ENCODE data around the gene KLHL3. TPM values are rescaled to one million over a fixed set of nuclear protein-coding genes. Genes with fewer than 3 reads are reported as not detected.

Gene KLHL3
- polyA plus RNA-seq, 1 experiment = 1.1 TPM

GRCh38 chr5:137584262-137584661, 151.6 kb downstream of the KLHL3 start:
- ChIA-PET CTCF (interaction anchor here (1.3 kb wide), 1 partner anchor 9 kb away, joined by 4 read pairs; no protein-coding TSS in a partner anchor), POLR2A (no interaction called here)
- no peak for DNase-seq (ENCODE audit: low read depth)
- TF ChIP-seq, protein P1, sequence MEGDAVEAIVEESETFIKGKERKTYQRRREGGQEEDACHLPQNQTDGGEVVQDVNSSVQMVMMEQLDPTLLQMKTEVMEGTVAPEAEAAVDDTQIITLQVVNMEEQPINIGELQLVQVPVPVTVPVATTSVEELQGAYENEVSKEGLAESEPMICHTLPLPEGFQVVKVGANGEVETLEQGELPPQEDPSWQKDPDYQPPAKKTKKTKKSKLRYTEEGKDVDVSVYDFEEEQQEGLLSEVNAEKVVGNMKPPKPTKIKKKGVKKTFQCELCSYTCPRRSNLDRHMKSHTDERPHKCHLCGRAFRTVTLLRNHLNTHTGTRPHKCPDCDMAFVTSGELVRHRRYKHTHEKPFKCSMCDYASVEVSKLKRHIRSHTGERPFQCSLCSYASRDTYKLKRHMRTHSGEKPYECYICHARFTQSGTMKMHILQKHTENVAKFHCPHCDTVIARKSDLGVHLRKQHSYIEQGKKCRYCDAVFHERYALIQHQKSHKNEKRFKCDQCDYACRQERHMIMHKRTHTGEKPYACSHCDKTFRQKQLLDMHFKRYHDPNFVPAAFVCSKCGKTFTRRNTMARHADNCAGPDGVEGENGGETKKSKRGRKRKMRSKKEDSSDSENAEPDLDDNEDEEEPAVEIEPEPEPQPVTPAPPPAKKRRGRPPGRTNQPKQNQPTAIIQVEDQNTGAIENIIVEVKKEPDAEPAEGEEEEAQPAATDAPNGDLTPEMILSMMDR (IDR thresholded peaks at IDR 0.05; ENCODE audit: insufficient read depth, low read depth, low read length) = no peak
- Histone ChIP-seq H3K4me3 (ENCODE audit: low read depth, low read length) (no peak overlapping the region), H3K27me3 (ENCODE audit: control insufficient read depth, insufficient read depth, low read length) (peaks cover 8% of the 10 kb centered on the region), H3K36me3 (ENCODE audit: control insufficient read depth, insufficient read depth, low read length) (no peaks in the 10 kb centered on the region)

DNA sequence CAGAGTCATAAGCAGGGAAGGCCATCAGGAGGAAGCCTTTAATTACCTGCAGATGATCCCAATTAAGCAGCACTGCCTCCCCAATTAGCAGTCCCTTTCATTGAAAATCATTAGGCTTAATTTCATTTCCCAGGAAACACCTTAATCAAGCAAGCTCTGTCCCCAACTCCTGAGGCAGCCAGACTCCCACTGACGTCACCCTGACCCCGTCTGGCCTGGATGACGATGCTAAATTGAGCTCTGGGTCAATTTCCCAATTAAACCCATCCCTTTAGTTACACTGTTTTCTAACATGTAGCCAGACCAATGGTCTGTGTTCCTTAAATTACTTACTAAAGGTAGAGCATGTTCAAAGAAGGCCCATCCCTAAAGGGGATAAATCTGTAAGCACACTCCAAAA, 152.8 kb downstream of the KLHL3 start:
- no peaks in the 10 kb centered on the region for H3K36me3 ChIP-seq (ENCODE audit: control insufficient read depth, insufficient read depth, low read length)
- no peak for DNase-seq (ENCODE audit: low read depth)

GRCh38 chr5:137582218-137582617, 153.7 kb downstream of the KLHL3 start:
- TF ChIP-seq, protein P1 (IDR thresholded peaks at IDR 0.05; ENCODE audit: insufficient read depth, low read depth, low read length) = no peak
- no peak for DNase-seq (ENCODE audit: low read depth)
- POLR2A ChIA-PET = no interaction called here
- Histone ChIP-seq H3K4me3 (ENCODE audit: low read depth, low read length) (no peak overlapping the region), H3K36me3 (ENCODE audit: control insufficient read depth, insufficient read depth, low read length) (no peaks in the 10 kb centered on the region), H3K27me3 (ENCODE audit: control insufficient read depth, insufficient read depth, low read length) (peaks cover 2% of the 10 kb centered on the region)
- CTCF ChIA-PET = no interaction called here

More for the DNA sequence above, 152.8 kb downstream of the KLHL3 start:
- ChIA-PET CTCF (interaction anchor here (0.7 to 1.3 kb wide), 2 partner anchors 10 to 57 kb away, joined by 3 to 4 read pairs; no protein-coding TSS in a partner anchor), POLR2A (no interaction called here)
- Histone ChIP-seq H3K4me3 (ENCODE audit: low read depth, low read length) (no peak overlapping the region), H3K27me3 (ENCODE audit: control insufficient read depth, insufficient read depth, low read length) (peaks cover 5% of the 10 kb centered on the region)
- TF ChIP-seq, protein P1 (IDR thresholded peaks at IDR 0.05; ENCODE audit: insufficient read depth, low read depth, low read length) = no peak

GRCh38 chr5:137581776-137582175, 154.1 kb downstream of the KLHL3 start:
- DNase-seq (ENCODE audit: low read depth) = no peak
- POLR2A ChIA-PET = no interaction called here
- Histone ChIP-seq H3K27me3 (ENCODE audit: control insufficient read depth, insufficient read depth, low read length) (peaks cover 1% of the 10 kb centered on the region), H3K4me3 (ENCODE audit: low read depth, low read length) (no peak overlapping the region), H3K36me3 (ENCODE audit: control insufficient read depth, insufficient read depth, low read length) (no peaks in the 10 kb centered on the region)
- TF ChIP-seq, protein P1 (IDR thresholded peaks at IDR 0.05; ENCODE audit: insufficient read depth, low read depth, low read length) = no peak
- CTCF ChIA-PET = no interaction called here

GRCh38 chr5:137580030-137580429, 155.9 kb downstream of the KLHL3 start:
- DNase-seq (ENCODE audit: low read depth) = no peak
- ChIA-PET CTCF (interaction anchor here (0.6 to 1.0 kb wide), 2 partner anchors 13 to 25 kb away, joined by 3 to 4 read pairs; no protein-coding TSS in a partner anchor), POLR2A (no interaction called here)
- H3K27me3 ChIP-seq (ENCODE audit: control insufficient read depth, insufficient read depth, low read length) = peaks cover 1% of the 10 kb centered on the region
- no peaks in the 10 kb centered on the region for H3K36me3 ChIP-seq (ENCODE audit: control insufficient read depth, insufficient read depth, low read length)
- no peak overlapping the region for H3K4me3 ChIP-seq (ENCODE audit: low read depth, low read length)
- TF ChIP-seq, protein P1 (IDR thresholded peaks at IDR 0.05; ENCODE audit: insufficient read depth, low read depth, low read length) = peak; percentile 30; the same call in 1 of the 2 replicates

Measured in BJ (cell line).